ENCODE data around the gene GIMAP6.
"Not testable (repeated sequence)": the region's sequence is repeated elsewhere in the genome, so short reads cannot be mapped to it uniquely, and the experiment has no call there.

GIMAP6 gene

DNA sequence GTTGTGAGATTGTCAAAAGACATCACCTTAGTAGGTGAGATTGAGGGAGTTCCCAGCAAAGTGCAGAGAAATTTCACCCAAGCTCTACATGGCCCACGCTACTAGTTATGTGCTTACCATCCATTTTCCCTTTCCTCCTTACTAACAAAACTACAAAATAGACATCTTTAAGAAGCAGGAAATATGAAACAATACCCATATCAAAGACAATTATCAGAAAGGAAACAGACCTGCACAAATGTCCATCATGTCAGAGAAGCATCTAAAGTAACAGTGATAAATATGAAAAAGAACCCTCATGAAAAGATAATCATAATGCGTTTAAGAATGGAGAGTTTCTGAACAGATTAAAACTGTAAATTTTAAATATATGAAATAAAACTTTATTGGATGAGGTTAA lies 36.8 kb downstream of the GIMAP6 start:
- Mint-ChIP-seq H3K27ac (peak overlapping the region in 1 of 2 donors; percentile 13), H3K4me3 (no peak overlapping the region), H3K4me1 (ENCODE audit: low read depth in 2 of 2) (peaks cover 18 to 23% of the 10 kb centered on the region in 2 donors), H3K27me3 (no peaks in the 10 kb centered on the region), H3K36me3 (ENCODE audit: insufficient read depth) (no peaks in the 10 kb centered on the region), H3K9me3 (peaks cover 2 to 25% of the 10 kb centered on the region in 2 donors)
- ATAC-seq (replicated peaks) (no peak), DNase-seq (no peak)

DNA sequence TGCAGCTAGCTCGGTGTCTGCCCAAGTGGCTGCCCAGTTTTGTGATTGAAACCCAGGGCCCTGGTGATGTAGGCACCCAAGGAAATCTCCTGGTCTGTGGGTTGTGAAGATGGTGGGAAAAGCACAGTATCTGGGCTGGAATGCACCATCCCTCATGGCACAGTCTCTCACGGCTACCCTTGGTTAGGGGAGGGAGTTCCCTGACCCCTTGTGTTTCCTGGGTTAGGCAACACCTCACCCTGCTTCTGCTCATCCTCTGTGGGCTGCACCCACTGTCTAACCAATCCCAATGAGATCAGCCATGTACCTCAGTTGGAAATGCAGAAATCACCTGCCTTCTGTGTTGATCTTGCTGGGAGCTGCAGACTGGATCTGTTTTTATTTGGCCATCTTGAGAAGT lies 37.4 kb downstream of the GIMAP6 start:
- Mint-ChIP-seq H3K4me3 (peak overlapping the region; percentile 15 to 28), H3K27ac (peak overlapping the region in 1 of 2 donors; percentile 13), H3K36me3 (ENCODE audit: insufficient read depth) (no peaks in the 10 kb centered on the region), H3K27me3 (no peaks in the 10 kb centered on the region), H3K4me1 (ENCODE audit: low read depth in 2 of 2) (peaks cover 19 to 23% of the 10 kb centered on the region in 2 donors), H3K9me3 (peaks cover 2 to 25% of the 10 kb centered on the region in 2 donors)
- ATAC-seq (replicated peaks) (no peak), DNase-seq (no peak)

DNA sequence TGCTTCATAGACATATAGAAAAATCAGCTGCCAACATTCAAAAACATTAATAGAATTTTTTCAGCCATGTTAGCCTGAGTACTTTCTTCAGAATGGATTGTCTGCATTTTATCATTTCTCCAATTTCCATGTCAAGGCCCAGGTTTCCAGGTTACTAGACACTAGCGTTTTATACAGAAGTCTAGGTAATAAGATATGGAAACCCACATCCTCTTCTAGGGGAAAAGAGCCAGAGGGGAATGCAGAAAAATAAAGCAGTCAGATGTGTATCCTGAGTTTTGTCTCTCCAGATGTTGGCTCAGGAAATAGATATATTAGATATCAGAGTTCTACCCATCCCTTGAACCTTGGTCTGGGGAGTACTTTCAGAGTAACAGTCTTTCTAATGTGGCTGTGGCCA lies 44.6 kb downstream of the GIMAP6 start:
- Mint-ChIP-seq H3K27me3 (no peaks in the 10 kb centered on the region), H3K27ac (peak overlapping the region in 1 of 2 donors; percentile 87), H3K9me3 (peaks cover 6 to 11% of the 10 kb centered on the region in 2 donors), H3K4me1 (ENCODE audit: low read depth in 2 of 2) (peaks cover 20 to 28% of the 10 kb centered on the region in 2 donors), H3K36me3 (ENCODE audit: insufficient read depth) (no peaks in the 10 kb centered on the region), H3K4me3 (no peak overlapping the region)
- ATAC-seq (replicated peaks) = no peak
- DNase-seq = no peak

DNA sequence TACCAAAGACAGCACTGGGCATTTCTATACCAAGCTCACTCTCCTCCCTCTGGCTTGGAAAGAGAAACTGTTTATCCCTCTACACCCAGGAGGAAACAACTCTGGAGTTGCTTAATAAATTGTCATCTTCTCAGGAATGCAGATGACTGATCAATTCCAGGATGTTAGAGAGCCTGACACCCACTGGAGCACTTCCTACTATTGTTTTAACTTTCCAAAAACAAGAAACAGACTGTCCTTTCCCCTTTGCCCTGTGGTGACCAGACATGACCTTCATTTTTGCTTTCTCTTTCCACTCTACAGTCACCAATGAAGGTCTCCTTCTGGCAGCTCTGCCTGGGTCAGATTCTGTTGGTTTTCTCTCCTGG lies 45.4 kb downstream of the GIMAP6 start:
- no peak for DNase-seq

DNA sequence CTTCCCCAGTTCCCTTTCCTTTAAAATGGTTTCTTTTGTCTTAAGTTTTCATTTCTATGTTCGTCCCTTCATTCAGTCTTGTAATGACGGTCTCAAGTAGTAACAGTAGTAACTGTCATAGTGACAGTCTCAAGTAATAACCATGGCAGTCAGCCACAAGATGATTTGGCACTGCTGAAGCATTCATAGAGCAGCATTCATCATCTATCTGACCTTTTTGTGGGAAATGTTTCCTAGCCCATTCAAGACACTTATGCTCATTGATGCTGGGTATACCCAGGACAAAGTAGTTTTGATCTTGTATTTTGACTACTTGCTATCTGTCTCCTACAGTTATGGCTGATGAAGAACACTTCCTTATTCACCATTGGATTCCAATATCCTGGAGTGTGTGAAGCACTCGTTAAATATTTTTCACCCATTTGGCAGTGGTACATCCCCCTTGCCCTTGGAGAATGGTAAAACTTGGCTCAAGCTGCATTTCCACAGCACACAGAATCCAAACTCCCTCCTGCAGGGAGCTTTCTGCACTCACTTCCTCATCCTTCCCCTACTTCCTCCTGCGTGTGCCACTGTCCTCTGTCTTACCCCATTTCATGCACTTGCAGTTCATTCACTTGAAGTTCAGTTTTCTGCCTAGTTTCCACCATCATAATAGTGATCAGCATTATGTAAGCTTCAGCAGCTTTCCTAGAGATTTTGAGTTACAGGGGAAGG lies 46.0 kb downstream of the GIMAP6 start:
- peak overlapping the region in 1 of 2 donors; percentile 8 for H3K4me3 Mint-ChIP-seq
- peak overlapping the region; percentile 36 to 87 for H3K27ac Mint-ChIP-seq
- H3K36me3 Mint-ChIP-seq (ENCODE audit: insufficient read depth) = no peaks in the 10 kb centered on the region
- DNase-seq = no peak
- peaks cover 0 to 4% of the 10 kb centered on the region in 2 donors for H3K9me3 Mint-ChIP-seq
- H3K27me3 Mint-ChIP-seq = no peaks in the 10 kb centered on the region
- peak; percentile 57 for ATAC-seq (replicated peaks)
- peaks cover 20 to 27% of the 10 kb centered on the region in 2 donors for H3K4me1 Mint-ChIP-seq (ENCODE audit: low read depth in 2 of 2)

More for the DNA sequence above, 45.4 kb downstream of the GIMAP6 start:
- H3K4me1 Mint-ChIP-seq (ENCODE audit: low read depth in 2 of 2) = peaks cover 20 to 28% of the 10 kb centered on the region in 2 donors
- ATAC-seq (replicated peaks) = peak; percentile 55
- H3K9me3 Mint-ChIP-seq = peaks cover 3 to 6% of the 10 kb centered on the region in 2 donors
- no peaks in the 10 kb centered on the region for H3K27me3 Mint-ChIP-seq
- peak overlapping the region; percentile 36 to 87 for H3K27ac Mint-ChIP-seq
- peak overlapping the region; percentile 8 to 46 for H3K4me3 Mint-ChIP-seq
- no peaks in the 10 kb centered on the region for H3K36me3 Mint-ChIP-seq (ENCODE audit: insufficient read depth)

DNA sequence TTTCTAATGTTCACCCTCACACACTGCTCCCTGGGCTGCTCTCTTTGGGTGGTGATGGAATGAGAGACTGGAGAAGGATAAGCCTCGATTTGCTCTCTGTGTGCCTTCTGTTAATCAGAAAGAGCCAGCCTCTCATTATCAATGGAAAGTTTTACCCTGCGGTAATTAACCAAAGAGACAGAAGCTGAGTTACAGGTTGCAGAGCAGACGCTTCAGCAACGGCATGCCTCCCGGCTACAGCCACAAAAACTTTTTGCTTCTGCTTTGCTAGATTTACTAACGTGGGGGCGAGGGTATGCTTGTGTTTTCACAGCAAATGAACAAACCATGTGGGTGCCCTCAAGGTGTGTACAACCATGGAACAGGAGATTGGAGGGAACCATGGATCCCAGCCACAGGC lies 47.0 kb downstream of the GIMAP6 start:
- peaks cover 1% of the 10 kb centered on the region for H3K36me3 Mint-ChIP-seq (ENCODE audit: insufficient read depth)
- H3K27me3 Mint-ChIP-seq = no peaks in the 10 kb centered on the region
- H3K27ac Mint-ChIP-seq = peak overlapping the region in 1 of 2 donors; percentile 30
- peaks cover 0 to 4% of the 10 kb centered on the region in 2 donors for H3K9me3 Mint-ChIP-seq
- ATAC-seq (replicated peaks) (no peak), DNase-seq (no peak)
- H3K4me1 Mint-ChIP-seq (ENCODE audit: low read depth in 2 of 2) = peaks cover 20 to 26% of the 10 kb centered on the region in 2 donors
- H3K4me3 Mint-ChIP-seq = no peak overlapping the region

DNA sequence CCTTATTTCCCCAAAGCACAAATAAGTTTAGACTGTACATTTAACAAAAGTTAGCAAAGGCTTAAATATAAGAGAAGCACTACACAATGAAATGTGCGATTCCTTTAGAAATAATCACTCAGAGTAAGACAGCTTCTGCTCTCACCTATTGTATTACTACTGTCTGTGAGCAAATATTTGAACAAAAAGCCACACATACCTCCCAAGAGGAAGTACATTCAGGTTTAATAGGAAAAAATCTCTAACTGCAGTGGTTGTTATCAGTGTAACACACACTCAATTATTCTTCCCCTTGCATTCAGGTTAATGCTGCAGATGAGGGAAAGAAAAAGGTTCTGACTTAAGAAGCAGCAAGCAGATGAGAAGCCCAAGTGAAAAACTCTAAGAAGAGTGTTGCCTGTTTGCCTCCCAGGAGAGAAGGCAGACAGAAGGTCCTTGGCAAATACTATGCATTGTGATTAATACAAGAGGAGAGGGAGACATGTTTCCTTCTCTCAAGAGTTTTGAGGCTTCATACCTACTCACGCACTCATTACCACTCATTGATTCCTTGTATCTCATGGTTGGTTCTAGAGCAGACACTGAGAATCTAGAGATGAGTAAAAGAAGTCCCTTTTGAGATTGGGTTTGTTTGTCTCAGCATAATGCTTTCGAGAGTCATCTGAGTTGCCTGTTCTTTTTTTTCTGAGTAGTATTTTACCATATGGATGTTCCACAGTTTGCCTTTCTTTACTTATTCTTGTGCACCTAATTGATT lies 51.4 kb downstream of the GIMAP6 start:
- Mint-ChIP-seq H3K9me3 (peaks cover 8 to 14% of the 10 kb centered on the region in 2 donors), H3K4me3 (peak overlapping the region; percentile 13 to 58), H3K27ac (peak overlapping the region in 1 of 2 donors; percentile 94), H3K27me3 (no peaks in the 10 kb centered on the region), H3K4me1 (ENCODE audit: low read depth in 2 of 2) (peaks cover 22 to 36% of the 10 kb centered on the region in 2 donors), H3K36me3 (ENCODE audit: insufficient read depth) (peaks cover 11% of the 10 kb centered on the region)
- ATAC-seq (replicated peaks) (peak; percentile 51), DNase-seq (no peak)

DNA sequence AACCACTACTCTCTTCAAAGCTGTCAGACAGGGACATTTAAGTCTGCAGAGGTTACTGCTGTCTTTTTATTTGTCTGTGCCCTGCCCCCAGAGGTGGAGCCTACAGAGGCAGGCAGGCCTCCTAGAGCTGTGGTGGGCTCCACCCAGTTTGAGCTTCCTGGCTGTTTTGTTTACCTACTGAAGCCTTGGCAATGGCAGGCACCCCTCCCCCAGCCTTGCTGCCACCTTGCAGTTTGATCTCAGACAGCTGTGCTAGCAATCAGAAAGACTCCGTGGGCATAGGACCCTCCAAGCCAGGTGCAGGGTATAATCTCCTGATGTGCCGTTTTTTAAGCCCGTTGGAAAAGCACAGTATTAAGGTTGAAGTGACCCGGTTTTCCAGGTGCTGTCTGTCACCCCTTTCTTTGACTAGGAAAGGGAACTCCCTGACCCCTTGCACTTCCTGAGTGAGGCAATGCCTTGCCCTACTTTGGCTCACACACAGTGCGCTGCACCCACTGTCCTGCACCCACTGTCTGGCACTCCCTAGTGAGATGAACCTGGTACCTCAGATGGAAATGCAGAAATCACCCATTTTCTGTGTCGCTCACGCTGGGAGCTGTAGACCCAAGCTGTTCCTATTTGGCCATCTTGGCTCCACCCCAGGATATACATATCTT lies 52.1 kb downstream of the GIMAP6 start:
- DNase-seq = peak in 2 of 3 experiments; percentile 41 to 42
- Mint-ChIP-seq H3K9me3 (peaks cover 8 to 14% of the 10 kb centered on the region in 2 donors), H3K27ac (peak overlapping the region in 1 of 2 donors; percentile 94), H3K4me3 (peak overlapping the region; percentile 13 to 58), H3K36me3 (ENCODE audit: insufficient read depth) (peaks cover 14% of the 10 kb centered on the region), H3K4me1 (ENCODE audit: low read depth in 2 of 2) (peaks cover 18 to 34% of the 10 kb centered on the region in 2 donors)
- ATAC-seq (replicated peaks) = peak; percentile 55
- H3K27me3 Mint-ChIP-seq = not testable (repeated sequence)

All from effector memory CD8-positive, alpha-beta T cell (primary cell).